Measurements from ENCODE around the gene TMEFF2. TPM values are rescaled to one million over a fixed set of nuclear protein-coding genes. Genes with fewer than 3 reads are reported as not detected.

TMEFF2 gene
- total RNA-seq, 6 donors from 2014 or later: 0.69 TPM; not detected in 5

DNA sequence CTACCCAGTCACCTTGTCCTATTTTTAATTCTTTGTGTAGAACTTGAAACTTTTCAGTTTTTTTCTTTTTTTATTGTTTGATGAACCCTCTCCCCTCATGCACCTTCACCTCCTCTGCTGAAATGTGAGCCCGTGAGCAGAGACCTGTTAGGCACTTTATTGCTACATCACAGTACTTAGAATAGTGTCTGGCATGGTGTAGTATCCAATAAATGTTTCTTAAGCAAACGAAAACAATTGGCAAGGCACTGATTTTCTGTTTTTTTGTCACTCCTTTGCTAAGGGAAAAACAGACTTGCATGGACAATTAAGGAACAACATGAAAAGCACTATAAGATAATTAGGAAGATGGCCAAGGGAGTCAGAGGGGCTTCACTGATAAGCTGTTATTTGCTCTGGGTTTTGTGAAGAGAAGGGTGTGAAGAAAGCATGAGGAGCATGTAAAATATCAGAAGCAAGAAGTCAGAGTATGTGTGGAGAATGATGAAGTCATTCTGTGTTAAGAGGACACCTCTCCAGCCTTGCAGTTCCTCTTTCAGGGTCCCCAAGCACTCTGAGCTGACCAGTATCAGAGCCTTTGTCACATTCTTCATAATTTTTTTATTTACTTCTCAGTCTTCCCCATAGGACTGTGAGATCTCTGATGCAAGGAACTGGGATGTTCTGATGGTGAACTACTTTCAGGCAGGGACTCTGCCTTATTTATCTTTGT, 248.1 kb downstream of the TMEFF2 start:
- Histone ChIP-seq H3K27me3 (no peaks in the 10 kb centered on the region), H3K4me1 (peaks cover 0 to 2% (median 0%) of the 10 kb centered on the region in 4 donors), H3K4me3 (no peak overlapping the region), H3K36me3 (no peaks in the 10 kb centered on the region), H3K9me3 (no peaks in the 10 kb centered on the region), H3K27ac (no peak overlapping the region)
- TF ChIP-seq EP300 (IDR thresholded peaks at IDR 0.05) (no peak), POLR2A (IDR thresholded peaks at IDR 0.05) (no peak), POLR2AphosphoS5 (IDR thresholded peaks at IDR 0.05) (no peak)
- TF ChIP-seq, protein P1, sequence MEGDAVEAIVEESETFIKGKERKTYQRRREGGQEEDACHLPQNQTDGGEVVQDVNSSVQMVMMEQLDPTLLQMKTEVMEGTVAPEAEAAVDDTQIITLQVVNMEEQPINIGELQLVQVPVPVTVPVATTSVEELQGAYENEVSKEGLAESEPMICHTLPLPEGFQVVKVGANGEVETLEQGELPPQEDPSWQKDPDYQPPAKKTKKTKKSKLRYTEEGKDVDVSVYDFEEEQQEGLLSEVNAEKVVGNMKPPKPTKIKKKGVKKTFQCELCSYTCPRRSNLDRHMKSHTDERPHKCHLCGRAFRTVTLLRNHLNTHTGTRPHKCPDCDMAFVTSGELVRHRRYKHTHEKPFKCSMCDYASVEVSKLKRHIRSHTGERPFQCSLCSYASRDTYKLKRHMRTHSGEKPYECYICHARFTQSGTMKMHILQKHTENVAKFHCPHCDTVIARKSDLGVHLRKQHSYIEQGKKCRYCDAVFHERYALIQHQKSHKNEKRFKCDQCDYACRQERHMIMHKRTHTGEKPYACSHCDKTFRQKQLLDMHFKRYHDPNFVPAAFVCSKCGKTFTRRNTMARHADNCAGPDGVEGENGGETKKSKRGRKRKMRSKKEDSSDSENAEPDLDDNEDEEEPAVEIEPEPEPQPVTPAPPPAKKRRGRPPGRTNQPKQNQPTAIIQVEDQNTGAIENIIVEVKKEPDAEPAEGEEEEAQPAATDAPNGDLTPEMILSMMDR (IDR thresholded peaks at IDR 0.05): no peak
- no peak for ATAC-seq (ENCODE audit: low FRiP score in 2 of 2)
- no peak for DNase-seq
- 33 to 44% methylated on average over 2 of the region's 2 CpGs for WGBS, 2 donors

DNA sequence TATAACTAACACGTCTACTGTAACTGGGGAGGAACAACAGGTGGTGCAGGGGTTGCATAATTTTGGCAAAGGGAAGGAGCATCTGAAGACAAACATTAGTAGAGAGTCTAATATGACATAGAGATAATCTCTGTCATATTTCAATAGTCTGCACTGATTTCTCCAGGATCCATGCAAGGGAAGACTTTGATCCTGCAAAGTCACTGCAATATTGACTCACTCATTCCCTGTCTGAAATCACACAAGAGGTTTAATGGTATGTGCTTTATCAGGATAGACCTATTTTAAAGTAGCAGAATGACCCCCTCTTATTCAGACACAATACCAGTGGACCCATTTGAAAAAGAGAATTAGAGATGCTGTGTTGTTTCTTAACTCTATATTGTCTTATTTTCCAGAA, 249.1 kb downstream of the TMEFF2 start:
- 71 to 72% methylated on average over 1 of the region's 1 CpG for WGBS, 2 donors
- no peak for ATAC-seq (ENCODE audit: low FRiP score in 2 of 2)
- H3K4me1 ChIP-seq: peaks cover 0 to 2% (median 0%) of the 10 kb centered on the region in 4 donors

DNA sequence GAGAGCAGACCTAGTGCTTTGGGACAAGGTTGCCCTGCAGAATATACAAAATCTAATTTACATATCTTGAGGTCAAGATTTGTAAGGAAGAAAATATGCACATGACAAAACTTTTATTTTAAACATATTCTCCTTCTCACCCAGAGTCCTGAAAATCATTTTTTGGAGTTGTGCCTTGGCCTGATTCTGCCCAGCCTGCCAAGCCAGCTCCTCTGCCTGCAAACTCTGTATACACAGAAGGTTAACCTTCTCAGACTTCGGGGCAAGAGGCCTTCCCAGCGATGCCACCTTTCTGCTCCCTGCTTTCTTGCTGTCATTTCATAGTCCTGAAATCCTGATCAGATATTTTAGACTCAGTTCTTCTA, 252.0 kb downstream of the TMEFF2 start:
- Histone ChIP-seq H3K27me3 (no peaks in the 10 kb centered on the region), H3K9me3 (no peaks in the 10 kb centered on the region), H3K36me3 (no peaks in the 10 kb centered on the region), H3K4me1 (no peaks in the 10 kb centered on the region), H3K4me3 (no peak overlapping the region), H3K27ac (no peak overlapping the region)
- TF ChIP-seq POLR2AphosphoS5 (IDR thresholded peaks at IDR 0.05) (no peak), EP300 (IDR thresholded peaks at IDR 0.05) (no peak), POLR2A (IDR thresholded peaks at IDR 0.05) (no peak)
- TF ChIP-seq, protein P1 (IDR thresholded peaks at IDR 0.05): no peak
- ATAC-seq (ENCODE audit: low FRiP score in 2 of 2) (no peak), DNase-seq (no peak)
- 84 to 91% methylated on average over 2 of the region's 2 CpGs for WGBS, 2 donors

More for the DNA sequence above, 249.1 kb downstream of the TMEFF2 start:
- no peaks in the 10 kb centered on the region for H3K27me3 ChIP-seq
- H3K9me3 ChIP-seq: no peaks in the 10 kb centered on the region
- H3K4me3 ChIP-seq: no peak overlapping the region
- DNase-seq: no peak
- H3K27ac ChIP-seq: no peak overlapping the region
- TF ChIP-seq EP300 (IDR thresholded peaks at IDR 0.05) (no peak), POLR2A (IDR thresholded peaks at IDR 0.05) (no peak), POLR2AphosphoS5 (IDR thresholded peaks at IDR 0.05) (no peak)
- TF ChIP-seq, protein P1 (IDR thresholded peaks at IDR 0.05): no peak
- no peaks in the 10 kb centered on the region for H3K36me3 ChIP-seq

DNA sequence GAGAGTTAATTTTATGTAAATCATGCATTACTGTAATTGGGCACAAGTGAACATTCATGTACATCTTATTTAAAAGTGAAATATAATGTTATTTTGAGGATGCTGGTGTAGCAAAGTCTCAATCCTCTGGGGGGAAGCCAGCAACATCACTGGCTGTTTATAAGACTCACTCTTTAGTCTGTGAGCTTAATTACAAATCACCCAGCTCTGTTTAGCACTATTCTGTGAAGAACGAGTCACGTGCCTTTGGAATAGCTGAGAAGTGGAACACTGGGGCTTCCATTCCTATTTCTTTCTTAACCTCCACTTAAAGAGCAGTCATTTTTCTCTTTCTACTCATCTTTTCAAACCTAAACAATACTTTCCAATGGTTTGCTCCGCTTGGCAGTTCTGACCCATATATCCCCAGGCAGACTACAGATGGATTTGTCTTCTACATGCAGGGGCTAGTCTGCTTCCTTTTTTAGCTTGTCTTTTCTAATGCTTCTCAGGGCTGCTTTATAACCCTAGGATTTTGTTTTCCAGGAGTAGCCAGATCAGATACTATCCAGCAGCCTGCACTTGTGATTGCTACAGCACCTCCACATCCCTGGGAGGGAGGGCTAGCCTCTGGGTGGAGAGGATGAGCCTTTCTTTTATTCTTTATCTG, 252.5 kb downstream of the TMEFF2 start:
- 73 to 85% methylated on average over 3 of the region's 3 CpGs for WGBS, 2 donors
- DNase-seq (no peak), ATAC-seq (ENCODE audit: low FRiP score in 2 of 2) (no peak)
- Histone ChIP-seq H3K36me3 (no peaks in the 10 kb centered on the region), H3K4me3 (no peak overlapping the region), H3K27me3 (no peaks in the 10 kb centered on the region), H3K4me1 (no peaks in the 10 kb centered on the region), H3K27ac (no peak overlapping the region), H3K9me3 (no peaks in the 10 kb centered on the region)
- TF ChIP-seq, protein P1 (IDR thresholded peaks at IDR 0.05): no peak
- TF ChIP-seq POLR2A (IDR thresholded peaks at IDR 0.05): no peak
- TF ChIP-seq POLR2AphosphoS5 (IDR thresholded peaks at IDR 0.05): no peak
- TF ChIP-seq EP300 (IDR thresholded peaks at IDR 0.05): no peak

Measured in upper lobe of left lung (tissue), 6 donors.